GM18868 (cell line): ENCODE measurements around the gene CDK5RAP2.

Experiments
- ATAC-seq: cut with Tn5 transposase; IDR thresholded peaks from one replicate; pipeline ENCODE4 v1.9.1; 2021; ENCODE audit warnings: mild to moderate bottlenecking, moderate library complexity; ENCODE audit not compliant: unreplicated experiment

The CDK5RAP2 gene

GRCh38 chr9:120440791-120441190 is 139.2 kb downstream of the CDK5RAP2 start:
- ATAC-seq: no peak

- ATAC-seq: no peak
Measured at GRCh38 chr9:120439926-120440325, 140.0 kb downstream of the CDK5RAP2 start.

- peak; percentile 93 for ATAC-seq
Measured at GRCh38 chr9:120438836-120439546, 141.0 kb downstream of the CDK5RAP2 start.

- no peak for ATAC-seq
Measured at GRCh38 chr9:120438111-120438510, 141.9 kb downstream of the CDK5RAP2 start.

- no peak for ATAC-seq
Measured at GRCh38 chr9:120436983-120437475, 142.9 kb downstream of the CDK5RAP2 start.

GRCh38 chr9:120436446-120436845 is 143.5 kb downstream of the CDK5RAP2 start:
- ATAC-seq: no peak

- ATAC-seq: no peak
Measured at GRCh38 chr9:120435091-120435490, 144.9 kb downstream of the CDK5RAP2 start.

- ATAC-seq: no peak
Measured at GRCh38 chr9:120434532-120434931, 145.4 kb downstream of the CDK5RAP2 start.

GRCh38 chr9:120433701-120434100 is 146.3 kb downstream of the CDK5RAP2 start:
- ATAC-seq: no peak

- no peak for ATAC-seq
Measured at GRCh38 chr9:120432600-120432999, 147.4 kb downstream of the CDK5RAP2 start.

GRCh38 chr9:120431268-120431667 is 148.7 kb downstream of the CDK5RAP2 start:
- ATAC-seq: no peak

GRCh38 chr9:120424248-120424647 is 155.7 kb downstream of the CDK5RAP2 start:
- ATAC-seq: no peak

GRCh38 chr9:120423812-120424211 is 156.2 kb downstream of the CDK5RAP2 start:
- no peak for ATAC-seq

- no peak for ATAC-seq
Measured at GRCh38 chr9:120421977-120422376, 158.0 kb downstream of the CDK5RAP2 start.

GRCh38 chr9:120418315-120418714 is 161.7 kb downstream of the CDK5RAP2 start:
- ATAC-seq: no peak

- no peak for ATAC-seq
Measured at GRCh38 chr9:120416781-120417427, 163.1 kb downstream of the CDK5RAP2 start.

- ATAC-seq: no peak
Measured at GRCh38 chr9:120413121-120414048, 166.6 kb downstream of the CDK5RAP2 start.

GRCh38 chr9:120412425-120412951 is 167.5 kb downstream of the CDK5RAP2 start:
- ATAC-seq: no peak

GRCh38 chr9:120411862-120412424 is 168.0 kb downstream of the CDK5RAP2 start:
- no peak for ATAC-seq

- no peak for ATAC-seq
Measured at GRCh38 chr9:120410925-120411501, 169.0 kb downstream of the CDK5RAP2 start.
